HG03439 (cell line): Measurements from ENCODE around the gene C1orf74.
A peak's percentile ranks its signal among the peaks of the same experiment; 100 is the strongest.

Experiments used
- ATAC-seq: cut with Tn5 transposase; IDR thresholded peaks from one replicate; pipeline ENCODE4 v1.9.1; 2021; ENCODE audit warnings: mild to moderate bottlenecking, moderate library complexity; ENCODE audit not compliant: unreplicated experiment

C1orf74 gene

GRCh38 chr1:209747580-209748262, 36.6 kb downstream of the C1orf74 start:
- peak; percentile 88 for ATAC-seq

- ATAC-seq = no peak
Measured at GRCh38 chr1:209746451-209747165, 37.8 kb downstream of the C1orf74 start.

- no peak for ATAC-seq
Measured at GRCh38 chr1:209743145-209743482, 41.2 kb downstream of the C1orf74 start.

GRCh38 chr1:209742409-209743144, 41.8 kb downstream of the C1orf74 start:
- ATAC-seq = no peak

- no peak for ATAC-seq
Measured at GRCh38 chr1:209741889-209742288, 42.5 kb downstream of the C1orf74 start.

GRCh38 chr1:209741193-209741592, 43.2 kb downstream of the C1orf74 start:
- ATAC-seq = no peak

GRCh38 chr1:209738270-209738669, 46.1 kb downstream of the C1orf74 start:
- ATAC-seq = no peak

GRCh38 chr1:209737118-209737505, 47.2 kb downstream of the C1orf74 start:
- no peak for ATAC-seq

- ATAC-seq = no peak
Measured at GRCh38 chr1:209736490-209737117, 47.8 kb downstream of the C1orf74 start.

GRCh38 chr1:209733409-209734192, 50.8 kb downstream of the C1orf74 start:
- no peak for ATAC-seq

- no peak for ATAC-seq
Measured at GRCh38 chr1:209732725-209733124, 51.6 kb downstream of the C1orf74 start.

GRCh38 chr1:209729436-209729835, 54.9 kb downstream of the C1orf74 start:
- ATAC-seq = no peak
